ENCODE measurements around the gene CAMKMT. TPM values are rescaled to one million over a fixed set of nuclear protein-coding genes. Genes with fewer than 3 reads are reported as not detected.

Gene CAMKMT
- total and polyA plus RNA-seq, 2 experiments from 2014 or later = 26.5 to 29.5 TPM

GRCh38 chr2:44480068-44480467, 118.3 kb downstream of the CAMKMT start:
- no peak overlapping the region for H3K27ac Mint-ChIP-seq
- no peaks in the 10 kb centered on the region for H3K36me3 Mint-ChIP-seq (ENCODE audit: low read depth)
- Histone ChIP-seq H3F3A (replicated peaks; ENCODE audit: low read depth) (no peaks in the 10 kb centered on the region), H2AFZ (no peak overlapping the region), H3K4me1 (ENCODE audit: insufficient read depth) (no peaks in the 10 kb centered on the region), H3K4me2 (no peak overlapping the region), H3K4me3 (no peak overlapping the region), H4K20me1 (replicated peaks; ENCODE audit: insufficient read depth) (no peaks in the 10 kb centered on the region), H3K79me2 (replicated peaks; ENCODE audit: insufficient read depth) (no peaks in the 10 kb centered on the region), H3K36me3 (ENCODE audit: insufficient read depth) (no peaks in the 10 kb centered on the region), H3K9me2 (ENCODE audit: insufficient read depth) (no peaks in the 10 kb centered on the region), H3K27ac (ENCODE audit: low read depth) (no peak overlapping the region), H3K27me3 (ENCODE audit: insufficient read depth) (no peaks in the 10 kb centered on the region)
- DNase-seq (ENCODE audit: low spot score) = no peak
- H3K4me3 Mint-ChIP-seq = no peak overlapping the region
- ATAC-seq = peak; percentile 59
- H3K9me3 Mint-ChIP-seq = no peaks in the 10 kb centered on the region
- H3K4me1 Mint-ChIP-seq = peaks cover 17% of the 10 kb centered on the region; the same call in 2 of the 3 replicates
- TF ChIP-seq ETS1 (IDR thresholded peaks at IDR 0.05) (no peak), ZNF331 (CRISPR knock-in tag; IDR thresholded peaks at IDR 0.05; ENCODE audit: low read depth) (no peak), ZNF462 (CRISPR knock-in tag; IDR thresholded peaks at IDR 0.05) (no peak), JUNB (IDR thresholded peaks at IDR 0.05; ENCODE audit: unreplicated experiment) (no peak), ZNF114 (CRISPR knock-in tag; IDR thresholded peaks at IDR 0.05) (no peak), NANOG (IDR thresholded peaks at IDR 0.05; ENCODE audit: borderline replicate concordance) (no peak), CTCF (conservative IDR thresholded peaks at IDR 0.05; ENCODE audit: low read depth in 2 of 2) (no peak)
- H3K27me3 Mint-ChIP-seq (ENCODE audit: insufficient read depth, low read depth, poor library complexity) = no peaks in the 10 kb centered on the region

Data from GM23338 (cell line).